Glutamatergic neuron (in vitro differentiated cells): Measurements from ENCODE around the gene DHDH. TPM values are rescaled to one million over a fixed set of nuclear protein-coding genes. Genes with fewer than 3 reads are reported as not detected.

Source experiments
- DNase-seq: peaks from one replicate; pipeline ENCODE4 v3.0.0; 2022
- H3K27ac Mint-ChIP-seq: one replicate; pipeline ENCODE4 v1.8.0; 2020; ENCODE audit warnings: mild to moderate bottlenecking, mixed read lengths, inconsistent platforms; ENCODE audit not compliant: unreplicated experiment
- H3K27me3 Mint-ChIP-seq: one replicate; pipeline ENCODE4 v1.8.0; 2020; ENCODE audit warnings: mild to moderate bottlenecking, moderate library complexity, mixed read lengths, inconsistent platforms; ENCODE audit not compliant: unreplicated experiment
- H3K36me3 Mint-ChIP-seq: one replicate; pipeline ENCODE4 v1.8.0; 2020; ENCODE audit warnings: mild to moderate bottlenecking, mixed read lengths, inconsistent platforms; ENCODE audit not compliant: unreplicated experiment
- H3K4me1 Mint-ChIP-seq: one replicate; pipeline ENCODE4 v1.8.0; 2020; ENCODE audit warnings: mild to moderate bottlenecking, low read depth, mixed read lengths, inconsistent platforms; ENCODE audit not compliant: unreplicated experiment
- H3K4me3 Mint-ChIP-seq: one replicate; pipeline ENCODE4 v1.8.0; 2020; ENCODE audit warnings: mild to moderate bottlenecking, mixed read lengths, inconsistent platforms; ENCODE audit not compliant: unreplicated experiment
- H3K9me3 Mint-ChIP-seq: one replicate; pipeline ENCODE4 v1.8.0; 2020; ENCODE audit warnings: mild to moderate bottlenecking, moderate library complexity, mixed read lengths, inconsistent platforms; ENCODE audit not compliant: unreplicated experiment
- CTCF ChIP-seq: fragments of 200-600 bp; sonication (generic); IDR thresholded peaks from one replicate; pipeline ENCODE4 v1.5.0; 2021; ENCODE audit not compliant: partially characterized antibody, unreplicated experiment
- total RNA-seq: library from RNA; stranded (reverse); fragmentation: NEBNext Ultra II Directional; extraction: Animal tissue kit (Norgen Biotek cat#: 25700); gene quantifications from one replicate; pipeline ENCODE4 v1.2.1, GENCODE V29; 2021; ENCODE audit not compliant: unreplicated experiment

The DHDH gene
- total RNA-seq, 1 donor from 2014 or later, result not detected

GRCh38 chr19:48987323-48987722, 53.8 kb downstream of the DHDH start:
- no peak for TF ChIP-seq CTCF
- no peak for DNase-seq
- Mint-ChIP-seq H3K9me3 (peaks cover 14% of the 10 kb centered on the region), H3K27me3 (peaks cover 5% of the 10 kb centered on the region), H3K4me1 (peaks cover 9% of the 10 kb centered on the region), H3K4me3 (no peak overlapping the region), H3K36me3 (no peaks in the 10 kb centered on the region), H3K27ac (no peak overlapping the region)

- H3K36me3 Mint-ChIP-seq, result no peaks in the 10 kb centered on the region
- DNase-seq, result no peak
- H3K27me3 Mint-ChIP-seq, result peaks cover 2% of the 10 kb centered on the region
- peaks cover 14% of the 10 kb centered on the region for H3K9me3 Mint-ChIP-seq
- no peak overlapping the region for H3K27ac Mint-ChIP-seq
- H3K4me1 Mint-ChIP-seq, result peaks cover 9% of the 10 kb centered on the region
- no peak for TF ChIP-seq CTCF
- no peak overlapping the region for H3K4me3 Mint-ChIP-seq
Observed at GRCh38 chr19:48988286-48988685, 54.8 kb downstream of the DHDH start.

- TF ChIP-seq CTCF, result no peak
- DNase-seq, result no peak
- Mint-ChIP-seq H3K4me1 (peaks cover 9% of the 10 kb centered on the region), H3K27ac (no peak overlapping the region), H3K9me3 (peaks cover 14% of the 10 kb centered on the region), H3K4me3 (peak overlapping the region; percentile 30), H3K27me3 (peaks cover 2% of the 10 kb centered on the region), H3K36me3 (no peaks in the 10 kb centered on the region)
Observed at GRCh38 chr19:48988860-48989259, 55.4 kb downstream of the DHDH start.

GRCh38 chr19:48989701-48990291, 56.3 kb downstream of the DHDH start:
- Mint-ChIP-seq H3K36me3 (no peaks in the 10 kb centered on the region), H3K9me3 (peaks cover 14% of the 10 kb centered on the region), H3K27me3 (peaks cover 2% of the 10 kb centered on the region), H3K4me1 (peaks cover 16% of the 10 kb centered on the region), H3K27ac (peak overlapping the region; percentile 89), H3K4me3 (peak overlapping the region; percentile 100)
- TF ChIP-seq CTCF, result no peak
- DNase-seq, result peak; percentile 52

- no peak for DNase-seq
- H3K27ac Mint-ChIP-seq, result peak overlapping the region; percentile 89
- H3K27me3 Mint-ChIP-seq, result peaks cover 2% of the 10 kb centered on the region
- H3K4me1 Mint-ChIP-seq, result peaks cover 21% of the 10 kb centered on the region
- H3K9me3 Mint-ChIP-seq, result peaks cover 14% of the 10 kb centered on the region
- no peak for TF ChIP-seq CTCF
- H3K4me3 Mint-ChIP-seq, result peak overlapping the region; percentile 100
- H3K36me3 Mint-ChIP-seq, result no peaks in the 10 kb centered on the region
Observed at GRCh38 chr19:48990400-48990799, 56.9 kb downstream of the DHDH start.
